Measurements from ENCODE around the gene NEURL3.

The NEURL3 gene

DNA sequence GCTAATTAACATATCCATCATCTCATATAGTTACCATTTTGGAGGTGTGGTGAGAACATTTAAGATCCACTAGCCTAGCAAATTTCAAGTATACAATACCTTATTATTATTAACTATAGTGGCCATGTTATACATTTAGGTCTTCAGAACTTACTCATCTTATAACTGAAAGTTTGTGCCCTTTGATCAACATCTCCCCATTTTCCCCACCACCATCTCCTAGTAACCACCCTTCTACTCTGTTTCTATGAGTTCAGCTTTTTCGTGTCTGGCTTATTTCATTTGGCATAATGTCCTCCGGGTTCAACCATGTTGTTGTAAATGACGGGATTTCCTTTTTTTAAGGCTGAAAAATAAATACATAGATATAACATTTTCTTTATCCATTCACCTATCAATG, 15.9 kb downstream of the NEURL3 start:
- TF ChIP-seq, protein P1, sequence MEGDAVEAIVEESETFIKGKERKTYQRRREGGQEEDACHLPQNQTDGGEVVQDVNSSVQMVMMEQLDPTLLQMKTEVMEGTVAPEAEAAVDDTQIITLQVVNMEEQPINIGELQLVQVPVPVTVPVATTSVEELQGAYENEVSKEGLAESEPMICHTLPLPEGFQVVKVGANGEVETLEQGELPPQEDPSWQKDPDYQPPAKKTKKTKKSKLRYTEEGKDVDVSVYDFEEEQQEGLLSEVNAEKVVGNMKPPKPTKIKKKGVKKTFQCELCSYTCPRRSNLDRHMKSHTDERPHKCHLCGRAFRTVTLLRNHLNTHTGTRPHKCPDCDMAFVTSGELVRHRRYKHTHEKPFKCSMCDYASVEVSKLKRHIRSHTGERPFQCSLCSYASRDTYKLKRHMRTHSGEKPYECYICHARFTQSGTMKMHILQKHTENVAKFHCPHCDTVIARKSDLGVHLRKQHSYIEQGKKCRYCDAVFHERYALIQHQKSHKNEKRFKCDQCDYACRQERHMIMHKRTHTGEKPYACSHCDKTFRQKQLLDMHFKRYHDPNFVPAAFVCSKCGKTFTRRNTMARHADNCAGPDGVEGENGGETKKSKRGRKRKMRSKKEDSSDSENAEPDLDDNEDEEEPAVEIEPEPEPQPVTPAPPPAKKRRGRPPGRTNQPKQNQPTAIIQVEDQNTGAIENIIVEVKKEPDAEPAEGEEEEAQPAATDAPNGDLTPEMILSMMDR (IDR thresholded peaks at IDR 0.05; ENCODE audit: low read depth, low read length), result no peak
- TF ChIP-seq, protein P2, sequence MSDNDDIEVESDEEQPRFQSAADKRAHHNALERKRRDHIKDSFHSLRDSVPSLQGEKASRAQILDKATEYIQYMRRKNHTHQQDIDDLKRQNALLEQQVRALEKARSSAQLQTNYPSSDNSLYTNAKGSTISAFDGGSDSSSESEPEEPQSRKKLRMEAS (IDR thresholded peaks at IDR 0.05; ENCODE audit: low read depth, low read length), result no peak
- TF ChIP-seq POLR2A (IDR thresholded peaks at IDR 0.05; ENCODE audit: extremely low read depth, insufficient read length) (no peak), MYC (IDR thresholded peaks at IDR 0.05; ENCODE audit: low read depth, low read length) (no peak)
- H3K4me3 ChIP-seq (ENCODE audit: low read depth, low read length), result no peak overlapping the region
- DNase-seq (ENCODE audit: low read depth), result no peak

DNA sequence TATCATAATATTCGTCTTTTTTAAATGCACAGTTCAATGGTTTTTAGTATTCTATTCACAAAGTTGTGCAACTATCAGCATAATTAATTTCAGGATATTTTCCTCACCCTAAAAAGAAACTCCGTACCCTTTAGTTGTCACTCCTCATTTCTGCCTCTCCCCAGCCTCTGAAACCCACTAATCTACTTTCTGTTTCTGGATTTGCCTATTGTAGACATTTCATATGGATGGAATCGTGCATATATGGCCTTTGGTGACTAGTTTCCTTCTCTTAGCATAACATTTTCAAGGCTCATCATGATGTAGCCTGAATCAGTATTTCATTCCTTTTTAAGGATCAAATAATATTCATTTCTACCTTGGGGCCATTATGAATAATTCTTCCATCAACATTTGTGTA, 18.5 kb downstream of the NEURL3 start:
- H3K4me3 ChIP-seq (ENCODE audit: low read depth, low read length), result no peak overlapping the region
- TF ChIP-seq MYC (IDR thresholded peaks at IDR 0.05; ENCODE audit: low read depth, low read length) (no peak), POLR2A (IDR thresholded peaks at IDR 0.05; ENCODE audit: extremely low read depth, insufficient read length) (no peak)
- TF ChIP-seq, protein P2 (IDR thresholded peaks at IDR 0.05; ENCODE audit: low read depth, low read length), result no peak
- TF ChIP-seq, protein P1 (IDR thresholded peaks at IDR 0.05; ENCODE audit: low read depth, low read length), result no peak
- no peak for DNase-seq (ENCODE audit: low read depth)

DNA sequence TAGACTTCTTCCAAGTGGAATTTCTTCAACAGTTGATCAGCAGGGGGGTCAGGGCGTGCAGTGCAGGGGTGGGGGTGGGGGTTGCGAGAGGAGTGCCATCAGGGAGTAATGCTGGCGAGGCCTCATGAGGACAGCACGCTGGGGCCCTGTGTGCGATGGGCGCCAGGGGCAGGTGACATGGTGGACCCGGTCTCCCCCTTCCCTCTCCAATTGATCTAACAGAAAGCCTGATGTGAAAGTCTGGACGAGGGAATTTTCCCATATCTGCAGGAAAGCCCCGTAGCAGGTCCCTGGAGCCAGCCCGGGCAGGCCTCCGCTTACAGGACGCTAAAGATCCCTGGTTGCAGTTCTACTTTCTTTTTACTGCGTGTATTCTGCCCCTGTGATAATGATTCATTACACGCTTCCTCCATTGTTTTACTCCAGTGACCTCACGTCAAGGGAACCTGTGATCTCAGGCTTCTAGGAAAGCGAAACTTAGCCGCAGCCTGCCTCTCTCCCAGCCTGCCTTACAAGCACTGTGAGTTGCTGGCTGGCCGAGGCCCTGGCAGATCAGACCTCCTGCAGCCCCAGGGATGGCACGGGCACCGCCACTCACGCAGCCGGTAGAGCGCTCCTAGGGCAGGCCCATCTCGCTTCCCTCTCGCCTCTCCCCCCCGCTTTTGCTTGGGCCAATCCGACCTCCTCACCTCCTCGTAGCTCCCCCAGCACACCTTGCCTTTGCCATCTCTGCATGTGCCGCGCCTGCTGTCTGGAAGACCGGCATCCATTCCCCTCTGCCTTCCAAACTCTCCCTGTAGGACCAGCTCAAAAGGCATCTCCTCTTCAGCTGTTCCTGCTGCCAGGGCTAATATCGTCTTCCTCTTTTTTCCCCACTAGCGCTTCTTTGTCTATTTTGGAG, 19.2 kb downstream of the NEURL3 start:
- no peak overlapping the region for H3K4me3 ChIP-seq (ENCODE audit: low read depth, low read length)
- DNase-seq (ENCODE audit: low read depth), result no peak
- TF ChIP-seq, protein P2 (IDR thresholded peaks at IDR 0.05; ENCODE audit: low read depth, low read length), result no peak
- TF ChIP-seq, protein P1 (IDR thresholded peaks at IDR 0.05; ENCODE audit: low read depth, low read length), result no peak
- TF ChIP-seq MYC (IDR thresholded peaks at IDR 0.05; ENCODE audit: low read depth, low read length) (no peak), POLR2A (IDR thresholded peaks at IDR 0.05; ENCODE audit: extremely low read depth, insufficient read length) (no peak)

DNA sequence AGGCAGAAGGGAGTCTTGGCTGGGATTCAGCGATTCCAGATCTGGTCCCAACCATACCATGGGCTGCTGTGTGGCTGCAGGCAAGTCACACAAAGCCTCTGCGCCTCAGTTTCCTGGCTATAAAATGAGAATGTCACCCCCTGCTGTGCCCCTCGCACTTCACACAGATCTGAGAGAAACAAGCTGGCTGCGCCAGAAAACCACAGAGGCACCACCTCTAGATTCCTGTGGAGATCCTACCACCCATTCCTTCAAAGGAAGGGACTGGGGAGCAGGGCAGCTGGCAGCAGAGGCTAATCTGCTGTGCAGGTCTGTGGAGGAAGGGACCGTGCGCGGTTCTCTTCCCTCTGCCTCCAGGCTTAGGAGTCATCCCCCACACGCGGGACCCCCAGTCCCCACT, 19.8 kb downstream of the NEURL3 start:
- no peak for DNase-seq (ENCODE audit: low read depth)
- H3K4me3 ChIP-seq (ENCODE audit: low read depth, low read length), result no peak overlapping the region
- TF ChIP-seq, protein P2 (IDR thresholded peaks at IDR 0.05; ENCODE audit: low read depth, low read length), result no peak
- TF ChIP-seq, protein P1 (IDR thresholded peaks at IDR 0.05; ENCODE audit: low read depth, low read length), result no peak
- TF ChIP-seq MYC (IDR thresholded peaks at IDR 0.05; ENCODE audit: low read depth, low read length), result no peak
- TF ChIP-seq POLR2A (IDR thresholded peaks at IDR 0.05; ENCODE audit: extremely low read depth, insufficient read length), result no peak

DNA sequence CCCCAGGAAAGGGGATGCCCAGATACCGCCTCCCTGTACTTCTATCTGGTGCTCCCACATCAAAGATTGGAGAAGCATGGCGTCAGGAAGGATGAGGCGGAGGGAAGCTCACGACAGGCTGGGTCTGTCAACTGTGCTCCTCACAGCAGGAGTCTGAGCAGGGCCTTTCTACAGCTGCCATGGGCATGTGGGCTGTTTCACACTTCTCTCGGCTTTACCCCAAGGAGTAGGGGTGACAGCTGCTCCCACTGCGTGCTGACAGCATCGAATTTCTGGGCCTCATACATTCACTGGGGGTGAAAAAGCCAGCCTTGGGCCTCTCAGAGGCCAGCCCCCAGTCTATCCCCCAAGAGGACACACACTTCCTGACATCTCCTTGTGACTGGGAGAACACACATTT, 21.1 kb downstream of the NEURL3 start:
- no peak for DNase-seq (ENCODE audit: low read depth)
- TF ChIP-seq, protein P2 (IDR thresholded peaks at IDR 0.05; ENCODE audit: low read depth, low read length), result no peak
- TF ChIP-seq, protein P1 (IDR thresholded peaks at IDR 0.05; ENCODE audit: low read depth, low read length), result no peak
- TF ChIP-seq MYC (IDR thresholded peaks at IDR 0.05; ENCODE audit: low read depth, low read length) (no peak), POLR2A (IDR thresholded peaks at IDR 0.05; ENCODE audit: extremely low read depth, insufficient read length) (no peak)
- H3K4me3 ChIP-seq (ENCODE audit: low read depth, low read length), result no peak overlapping the region
